Endothelial cell of umbilical vein (primary cell): ENCODE results near the gene SEC24C. TPM values are rescaled to one million over a fixed set of nuclear protein-coding genes. Genes with fewer than 3 reads are reported as not detected.

Experiments used
- Bru-seq: library from RNA; stranded (reverse); fragments of 400-500 nt; gene quantifications from one replicate; lab custom pipeline; 2021; lab: Mats Ljungman, UMichigan
- BruChase-seq, 2 experiments: library from RNA; stranded (reverse); fragments of 400-500 nt; gene quantifications; one replicate each; lab custom pipeline; 2021; lab: Mats Ljungman, UMichigan
- BruUV-seq: library from RNA; stranded (reverse); fragments of 400-500 nt; replicated peaks from 2 replicates; lab custom pipeline; 2021; lab: Mats Ljungman, UMichigan
- CTCF ChIA-PET: fragments of 300-600, 350-600 bp; sonication (Branson Sonifier 250); formaldehyde crosslinking; loops from one replicate; lab custom pipeline; 2021; ENCODE audit warnings: antibody characterized with exemption, inconsistent platforms; lab: Charles Lee
- POLR2A ChIA-PET: fragments of 300-600, 350-600 bp; sonication (Branson Sonifier 250); formaldehyde crosslinking; loops from one replicate; lab custom pipeline; 2021; ENCODE audit warnings: antibody characterized with exemption, inconsistent platforms; lab: Charles Lee
- DNase-seq: peaks from one replicate; pipeline ENCODE4 v3.0.0-alpha.2; 2011; ENCODE audit warnings: low read depth, low spot score
- FAIRE-seq: peaks from 2 replicates; lab custom pipeline; 2011; peaks lifted over from hg19 to GRCh38; lab: Jason Lieb, UNC
- H2AFZ ChIP-seq: 2 replicates; pipeline ENCODE4 v1.6.0; 2012; ENCODE audit warnings: low read depth, low read length, control low read depth, inconsistent platforms
- H3K27ac ChIP-seq: 2 replicates; pipeline ENCODE4 v1.5.1; 2011; ENCODE audit warnings: low read depth, mild to moderate bottlenecking, control low read depth, low read length, moderate library complexity; ENCODE audit not compliant: insufficient read depth
- H3K27me3 ChIP-seq, 2 experiments: 2 replicates each; pipeline versions ENCODE4 v1.6.0 to v1.6.1; 2011; ENCODE audit warnings: low read length in 2 of 2, mixed read lengths in 1 of 2; ENCODE audit not compliant: control insufficient read depth in 2 of 2, insufficient read depth in 2 of 2
- H3K36me3 ChIP-seq, 2 experiments: 2 replicates in 1 of 2; 3 replicates in 1 of 2; pipeline ENCODE4 v1.5.1; 2011; ENCODE audit warnings: low read length in 2 of 2, mild to moderate bottlenecking in 1 of 2, moderate library complexity in 1 of 2; ENCODE audit not compliant: control insufficient read depth in 2 of 2, insufficient read depth in 2 of 2; ENCODE audit errors: extremely low read depth in 1 of 2
- H3K4me1 ChIP-seq: 3 replicates; pipeline ENCODE4 v1.5.1; 2011; ENCODE audit warnings: mild to moderate bottlenecking, low read length; ENCODE audit not compliant: control insufficient read depth, insufficient read depth; ENCODE audit errors: extremely low read depth
- H3K4me2 ChIP-seq: 2 replicates; pipeline ENCODE4 v1.6.1; 2011; ENCODE audit warnings: low read length, control low read depth, mixed read lengths; ENCODE audit not compliant: insufficient read depth
- H3K4me3 ChIP-seq, 3 experiments: fragments of 200-600 bp in 1 of 3; sonication (generic), shearing (Covaris generic) in 1 of 3; replicated peaks in 1 of 3; 2 replicates each; pipeline ENCODE4 v1.5.1; 2011 to 2016; ENCODE audit warnings: control low read depth in 3 of 3, low read length in 3 of 3, mild to moderate bottlenecking in 2 of 3, inconsistent platforms in 1 of 3, low read depth in 1 of 3, moderate library complexity in 1 of 3; ENCODE audit not compliant: insufficient read depth in 1 of 3
- H3K79me2 ChIP-seq: 2 replicates; pipeline ENCODE4 v1.6.0; 2012; ENCODE audit warnings: low read length, inconsistent platforms; ENCODE audit not compliant: control insufficient read depth, insufficient read depth
- H3K9ac ChIP-seq: replicated peaks from 2 replicates; pipeline ENCODE3; 2011; ENCODE audit warnings: low read length, control low read depth; ENCODE audit not compliant: insufficient read depth; ENCODE audit errors: extremely low read depth
- H3K9me1 ChIP-seq: replicated peaks from 3 replicates; pipeline ENCODE4 v1.6.0; 2011; ENCODE audit warnings: mild to moderate bottlenecking, low read length; ENCODE audit not compliant: control insufficient read depth, insufficient read depth; ENCODE audit errors: extremely low read depth
- H3K9me3 ChIP-seq: replicated peaks from 2 replicates; pipeline ENCODE4 v1.5.1; 2012; ENCODE audit warnings: low read length, inconsistent platforms; ENCODE audit not compliant: control insufficient read depth, insufficient read depth
- H4K20me1 ChIP-seq: replicated peaks from 2 replicates; pipeline ENCODE3; 2011; ENCODE audit warnings: mild to moderate bottlenecking, low read length; ENCODE audit not compliant: control insufficient read depth, insufficient read depth; ENCODE audit errors: extremely low read depth
- EZH2 ChIP-seq: IDR thresholded peaks from 2 replicates; pipeline ENCODE4 v1.6.1; 2012; ENCODE audit warnings: borderline replicate concordance, low read depth, mild to moderate bottlenecking, moderate library complexity, low read length, inconsistent platforms; ENCODE audit not compliant: severe bottlenecking
- FOS ChIP-seq: IDR thresholded peaks from 2 replicates; pipeline ENCODE4 v1.6.1; 2011; ENCODE audit warnings: mild to moderate bottlenecking, low read length, moderate library complexity, borderline replicate concordance; ENCODE audit not compliant: insufficient read depth
- GATA2 ChIP-seq: IDR thresholded peaks from 2 replicates; pipeline ENCODE4 v1.7.0; 2011; ENCODE audit warnings: low read depth, mild to moderate bottlenecking, moderate library complexity, mixed read lengths, low read length; ENCODE audit not compliant: insufficient read length, insufficient read depth
- JUN ChIP-seq: IDR thresholded peaks from 2 replicates; pipeline ENCODE4 v1.6.1; 2011; ENCODE audit warnings: borderline replicate concordance, low read depth; ENCODE audit not compliant: insufficient read length, insufficient read depth
- MYC ChIP-seq: IDR thresholded peaks from one replicate; pipeline ENCODE4 v1.6.1; 2011; ENCODE audit warnings: mild to moderate bottlenecking, low read depth, low read length
- POLR2A ChIP-seq: IDR thresholded peaks from 2 replicates; pipeline ENCODE4 v1.6.1; 2012; ENCODE audit warnings: low read depth, mild to moderate bottlenecking, control low read depth, low read length
- POLR2AphosphoS5 ChIP-seq: IDR thresholded peaks from 2 replicates; pipeline ENCODE4 v1.6.1; 2012; ENCODE audit warnings: low read depth, mild to moderate bottlenecking, control low read depth, low read length, moderate library complexity; ENCODE audit not compliant: insufficient read depth
- dilution Hi-C: fragments of 300-500 bp; cut with MboI; formaldehyde crosslinking; loops from one replicate; pipeline ENCODE4 v1.15.0; 2019; ENCODE audit warnings: low sequenced_read_pairs; ENCODE audit not compliant: extremely low pct_ligation_motif_present
- intact Hi-C: fragments of 100-400 bp; cut with micrococcal nuclease; formaldehyde crosslinking; loops from one replicate; pipeline ENCODE4 v1.10.0; 2022
- long read RNA-seq: library from polyadenylated mRNA; stranded (forward); transcript quantifications from one replicate; pipeline ENCODE4 v2.0.0, GENCODE V29; 2021
- polyA minus RNA-seq, 3 experiments: library from RNA; depleted of rRNA, polyadenylated mRNA; stranded (reverse); fragments of >200 nt; gene quantifications; 1 replicate in 1 of 3; 2 replicates in 2 of 3; pipeline ENCODE4 v1.2.3, GENCODE V29; 2011
- polyA plus RNA-seq, 4 experiments: library from polyadenylated mRNA; depleted of rRNA in 3 of 4; stranded (reverse) in 3 of 4; unstranded in 1 of 4; fragments of >200 nt; gene quantifications; 2 replicates each; pipeline versions ENCODE4 v1.2.1 to v1.2.3, GENCODE V29; 2011 to 2012; ENCODE audit warnings: missing spikeins in 1 of 4
- total RNA-seq: library from RNA; stranded (reverse); gene quantifications from 2 replicates; pipeline ENCODE4 v1.2.3, GENCODE V29; 2021
- TF ChIP-seq, protein P1 (sequence below), 2 donors: IDR thresholded peaks; 1 replicate in 1 of 2; 2 replicates in 1 of 2; pipeline ENCODE4 v1.5.1; 2011; ENCODE audit warnings: low read length in 2 of 2, mild to moderate bottlenecking in 2 of 2, moderate library complexity in 2 of 2, control low read depth in 1 of 2, inconsistent platforms in 1 of 2, low read depth in 1 of 2; ENCODE audit not compliant: insufficient read depth in 1 of 2; ENCODE audit errors: extremely low read depth in 1 of 2
- TF ChIP-seq, protein P2 (sequence below): IDR thresholded peaks from 2 replicates; pipeline ENCODE4 v1.6.1; 2011; ENCODE audit not compliant: insufficient read depth, insufficient read length

Gene SEC24C, protein sequence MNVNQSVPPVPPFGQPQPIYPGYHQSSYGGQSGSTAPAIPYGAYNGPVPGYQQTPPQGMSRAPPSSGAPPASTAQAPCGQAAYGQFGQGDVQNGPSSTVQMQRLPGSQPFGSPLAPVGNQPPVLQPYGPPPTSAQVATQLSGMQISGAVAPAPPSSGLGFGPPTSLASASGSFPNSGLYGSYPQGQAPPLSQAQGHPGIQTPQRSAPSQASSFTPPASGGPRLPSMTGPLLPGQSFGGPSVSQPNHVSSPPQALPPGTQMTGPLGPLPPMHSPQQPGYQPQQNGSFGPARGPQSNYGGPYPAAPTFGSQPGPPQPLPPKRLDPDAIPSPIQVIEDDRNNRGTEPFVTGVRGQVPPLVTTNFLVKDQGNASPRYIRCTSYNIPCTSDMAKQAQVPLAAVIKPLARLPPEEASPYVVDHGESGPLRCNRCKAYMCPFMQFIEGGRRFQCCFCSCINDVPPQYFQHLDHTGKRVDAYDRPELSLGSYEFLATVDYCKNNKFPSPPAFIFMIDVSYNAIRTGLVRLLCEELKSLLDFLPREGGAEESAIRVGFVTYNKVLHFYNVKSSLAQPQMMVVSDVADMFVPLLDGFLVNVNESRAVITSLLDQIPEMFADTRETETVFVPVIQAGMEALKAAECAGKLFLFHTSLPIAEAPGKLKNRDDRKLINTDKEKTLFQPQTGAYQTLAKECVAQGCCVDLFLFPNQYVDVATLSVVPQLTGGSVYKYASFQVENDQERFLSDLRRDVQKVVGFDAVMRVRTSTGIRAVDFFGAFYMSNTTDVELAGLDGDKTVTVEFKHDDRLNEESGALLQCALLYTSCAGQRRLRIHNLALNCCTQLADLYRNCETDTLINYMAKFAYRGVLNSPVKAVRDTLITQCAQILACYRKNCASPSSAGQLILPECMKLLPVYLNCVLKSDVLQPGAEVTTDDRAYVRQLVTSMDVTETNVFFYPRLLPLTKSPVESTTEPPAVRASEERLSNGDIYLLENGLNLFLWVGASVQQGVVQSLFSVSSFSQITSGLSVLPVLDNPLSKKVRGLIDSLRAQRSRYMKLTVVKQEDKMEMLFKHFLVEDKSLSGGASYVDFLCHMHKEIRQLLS
- total RNA-seq (91.2 and 95.5 TPM in 2 replicates), polyA plus RNA-seq (108 and 117 TPM in 2 replicates), polyA minus RNA-seq (209 and 248 TPM in 2 replicates), Bru-seq, nascent RNA (percentile 81 among the genes with signal in this experiment), BruChase-seq, experiment 1, labeled RNA remaining after a 6-hour chase (percentile 96 among the genes with signal in this experiment), BruChase-seq, experiment 2, labeled RNA remaining after a 2-hour chase (percentile 92 among the genes with signal in this experiment)
- 72.3 and 72.5 TPM in 2 replicates for polyA plus RNA-seq (2011; cell fraction: cytosol; rRNA removed)
- polyA plus RNA-seq (2011; cell fraction: nucleus; rRNA removed): 225 and 244 TPM in 2 replicates
- 81.4 and 83.5 TPM in 2 replicates for polyA plus RNA-seq (2012)
- 63.2 TPM for polyA minus RNA-seq (2011; cell fraction: cytosol; rRNA and poly(A)+ RNA removed)
- polyA minus RNA-seq (2011; cell fraction: nucleus; rRNA and poly(A)+ RNA removed): 71.8 and 76.6 TPM in 2 replicates
- long read RNA-seq, full-length matches to known transcripts: 91 of 255 reads
- long read RNA-seq, partial matches to known transcripts: 126 of 255 reads
- long read RNA-seq, other reads (novel, unspliced or antisense): 38 of 255 reads

DNA sequence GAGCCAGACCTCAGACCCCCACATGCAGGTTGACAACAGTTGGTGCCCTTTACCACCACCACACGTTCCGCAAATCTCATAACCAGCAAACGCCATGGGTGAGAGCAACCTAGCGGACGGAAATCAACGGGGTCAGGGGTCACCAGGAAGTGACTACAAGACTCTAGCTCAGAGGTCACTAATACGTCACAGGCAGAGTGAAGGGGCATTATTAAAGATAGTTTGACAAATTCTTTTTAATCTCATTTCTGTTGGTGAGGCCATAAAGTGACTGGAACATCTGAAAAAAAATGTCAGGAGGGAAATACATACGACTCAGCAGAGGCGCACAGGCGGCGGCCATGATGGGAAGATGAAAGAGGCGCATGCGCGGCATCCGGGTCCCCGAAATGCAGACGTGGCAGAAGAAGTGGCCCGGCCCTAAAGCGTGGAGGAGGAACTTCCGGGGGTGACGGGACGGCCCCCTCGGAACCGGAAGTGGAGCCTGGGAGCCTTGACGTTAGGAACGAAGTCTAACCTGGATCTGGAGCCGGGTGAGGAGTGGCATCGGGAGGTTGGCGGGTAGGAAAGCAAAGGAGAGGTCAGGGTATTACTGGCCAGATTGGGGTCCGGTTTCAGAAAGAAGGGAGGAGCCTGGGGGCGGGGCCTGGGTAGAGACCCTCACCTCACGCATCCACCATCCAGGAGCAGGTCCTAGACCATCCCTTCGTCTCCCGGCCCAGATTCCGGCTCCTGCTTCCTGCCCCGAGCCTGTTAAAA lies at the start of gene SEC24C:
Gene SEC24C, plus strand, starts transcription at position 468 of the 759 bp plus-strand sequence. CDS start 2,461 bp downstream, outside the sequence.
- CTCF ChIA-PET: interaction anchor here (1.5 to 1.8 kb wide), 3 partner anchors 10 to 136 kb away, joined by 4 read pairs; no protein-coding TSS in a partner anchor
- H3K9ac ChIP-seq: peak within 1 kb of the TSS; percentile 99
- DNase-seq: peak; percentile 97
- H3K36me3 ChIP-seq: peaks cover 0 to 6% of the 10 kb centered on the region in 2 experiments
- dilution Hi-C loops (no loop called here), intact Hi-C loops (loop anchor here (1.0 kb wide), 2 partner anchors 14 to 28 kb away; a partner anchor contains a TSS)
- H3K27me3 ChIP-seq: no peaks in the 10 kb centered on the region
- TSS peak; percentile 88 for BruUV-seq
- no peaks in the 10 kb centered on the region for H4K20me1 ChIP-seq
- H3K27ac ChIP-seq: peak within 1 kb of the TSS; percentile 97
- POLR2A ChIA-PET: interaction anchor here (1.2 kb wide), 1 partner anchor 12 kb away, joined by 3 read pairs; no protein-coding TSS in a partner anchor
- H3K4me3 ChIP-seq: peak within 1 kb of the TSS; percentile 75 to 87 (median 77)
- TF ChIP-seq EZH2: no peak
- TF ChIP-seq, protein P1, sequence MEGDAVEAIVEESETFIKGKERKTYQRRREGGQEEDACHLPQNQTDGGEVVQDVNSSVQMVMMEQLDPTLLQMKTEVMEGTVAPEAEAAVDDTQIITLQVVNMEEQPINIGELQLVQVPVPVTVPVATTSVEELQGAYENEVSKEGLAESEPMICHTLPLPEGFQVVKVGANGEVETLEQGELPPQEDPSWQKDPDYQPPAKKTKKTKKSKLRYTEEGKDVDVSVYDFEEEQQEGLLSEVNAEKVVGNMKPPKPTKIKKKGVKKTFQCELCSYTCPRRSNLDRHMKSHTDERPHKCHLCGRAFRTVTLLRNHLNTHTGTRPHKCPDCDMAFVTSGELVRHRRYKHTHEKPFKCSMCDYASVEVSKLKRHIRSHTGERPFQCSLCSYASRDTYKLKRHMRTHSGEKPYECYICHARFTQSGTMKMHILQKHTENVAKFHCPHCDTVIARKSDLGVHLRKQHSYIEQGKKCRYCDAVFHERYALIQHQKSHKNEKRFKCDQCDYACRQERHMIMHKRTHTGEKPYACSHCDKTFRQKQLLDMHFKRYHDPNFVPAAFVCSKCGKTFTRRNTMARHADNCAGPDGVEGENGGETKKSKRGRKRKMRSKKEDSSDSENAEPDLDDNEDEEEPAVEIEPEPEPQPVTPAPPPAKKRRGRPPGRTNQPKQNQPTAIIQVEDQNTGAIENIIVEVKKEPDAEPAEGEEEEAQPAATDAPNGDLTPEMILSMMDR (IDR thresholded peaks at IDR 0.05; ENCODE audit: extremely low read depth in 1 of 2, insufficient read depth in 1 of 2, low read depth in 1 of 2, low read length in 2 of 2): no peak
- peak; percentile 79 for TF ChIP-seq POLR2A
- TF ChIP-seq MYC: peak; percentile 12
- peak; percentile 41 for TF ChIP-seq FOS
- peak; percentile 2 for TF ChIP-seq JUN
- TF ChIP-seq, protein P2, sequence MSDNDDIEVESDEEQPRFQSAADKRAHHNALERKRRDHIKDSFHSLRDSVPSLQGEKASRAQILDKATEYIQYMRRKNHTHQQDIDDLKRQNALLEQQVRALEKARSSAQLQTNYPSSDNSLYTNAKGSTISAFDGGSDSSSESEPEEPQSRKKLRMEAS: no peak
- no peak for TF ChIP-seq GATA2
- TF ChIP-seq POLR2AphosphoS5: peak; percentile 85
- peak; percentile 97 for FAIRE-seq
- peak within 1 kb of the TSS; percentile 95 for H3K4me2 ChIP-seq
- peaks cover 17% of the 10 kb centered on the region for H3K4me1 ChIP-seq
- H3K9me3 ChIP-seq: no peaks in the 10 kb centered on the region
- H3K79me2 ChIP-seq: peaks cover 40% of the 10 kb centered on the region
- no peaks in the 10 kb centered on the region for H3K9me1 ChIP-seq
- peak within 1 kb of the TSS; percentile 72 for H2AFZ ChIP-seq
